ENCODE results near the gene SSR2.

Gene SSR2

GRCh38 chr1:155977690-155978324 lies 42.9 kb downstream of the SSR2 start:
- H2BK15ac ChIP-seq (ENCODE audit: low read length), result peak overlapping the region; percentile 86
- H3K27me3 ChIP-seq (ENCODE audit: control insufficient read depth in 3 of 3, insufficient read depth in 3 of 3, low read depth in 1 of 3, low read length in 3 of 3), result no peaks in the 10 kb centered on the region
- no CpG with 5 or more reads among the region's 52 CpGs for WGBS, 2 donors (ENCODE audit: extremely low coverage in 2 of 2, insufficient read length in 2 of 2, insufficient replicate concordance in 1 of 2)
- peak overlapping the region; percentile 8 for H4K91ac ChIP-seq (ENCODE audit: low read depth, low read length, poor library complexity)
- peak overlapping the region; percentile 35 for H2BK12ac ChIP-seq (ENCODE audit: low read length)
- no peak overlapping the region for H4K8ac ChIP-seq (ENCODE audit: low read depth, low read length)
- H3K79me1 ChIP-seq (ENCODE audit: low read depth, low read length), result peaks cover 2% of the 10 kb centered on the region
- H2BK5ac ChIP-seq (ENCODE audit: low read length), result peak overlapping the region; percentile 95
- H3K18ac ChIP-seq (ENCODE audit: low read length), result peak overlapping the region; percentile 99
- peak overlapping the region; percentile 75 to 95 for H3K4me3 ChIP-seq (ENCODE audit: low read length in 2 of 2)
- H3K4ac ChIP-seq (ENCODE audit: low read length), result peak overlapping the region; percentile 59
- H2BK120ac ChIP-seq (ENCODE audit: low read depth, low read length), result peak overlapping the region; percentile 92
- peak overlapping the region; percentile 95 for H3K14ac ChIP-seq (ENCODE audit: low read length)
- H3K27ac ChIP-seq (replicated peaks; ENCODE audit: low read length), result peak overlapping the region; percentile 89
- H2AK5ac ChIP-seq (ENCODE audit: low read depth, low read length), result peak overlapping the region; percentile 66
- peak overlapping the region; percentile 88 for H2AFZ ChIP-seq (ENCODE audit: low read length)
- peak overlapping the region; percentile 75 for H3K23ac ChIP-seq (ENCODE audit: low read depth, low read length, poor library complexity)
- peak overlapping the region; percentile 81 for H3K4me2 ChIP-seq (ENCODE audit: insufficient read depth, low read length, poor library complexity, severe bottlenecking)
- H3K9me3 ChIP-seq (replicated peaks in 1 of 2; ENCODE audit: control insufficient read depth in 2 of 2, insufficient read depth in 1 of 2, low read depth in 1 of 2, low read length in 2 of 2), result no peaks in the 10 kb centered on the region
- H3K36me3 ChIP-seq (replicated peaks in 1 of 2; ENCODE audit: control insufficient read depth in 2 of 2, insufficient read depth in 2 of 2, low read length in 2 of 2), result peaks cover 0 to 14% of the 10 kb centered on the region in 2 donors
- peak overlapping the region; percentile 95 for H3K9ac ChIP-seq (ENCODE audit: low read depth, low read length, poor library complexity)
- DNase-seq (ENCODE audit: low spot score), result no peak
- peaks cover 31 to 36% of the 10 kb centered on the region in 2 donors for H3K4me1 ChIP-seq (ENCODE audit: control insufficient read depth in 2 of 2, insufficient read depth in 1 of 2, low read depth in 1 of 2, low read length in 2 of 2)

- Histone ChIP-seq H3K36me3 (replicated peaks in 1 of 2; ENCODE audit: control insufficient read depth in 2 of 2, insufficient read depth in 2 of 2, low read length in 2 of 2) (peaks cover 0 to 21% of the 10 kb centered on the region in 2 donors), H3K23ac (ENCODE audit: low read depth, low read length, poor library complexity) (peak overlapping the region; percentile 38), H2AFZ (ENCODE audit: low read length) (peak overlapping the region; percentile 88), H2BK5ac (ENCODE audit: low read length) (peak overlapping the region; percentile 95), H3K14ac (ENCODE audit: low read length) (peak overlapping the region; percentile 95), H3K4me3 (ENCODE audit: low read length in 2 of 2) (peak overlapping the region; percentile 75 to 95), H2BK12ac (ENCODE audit: low read length) (peak overlapping the region; percentile 85), H2AK5ac (ENCODE audit: low read depth, low read length) (peak overlapping the region; percentile 66), H3K9ac (ENCODE audit: low read depth, low read length, poor library complexity) (peak overlapping the region; percentile 95), H3K27me3 (ENCODE audit: control insufficient read depth in 3 of 3, insufficient read depth in 3 of 3, low read depth in 1 of 3, low read length in 3 of 3) (no peaks in the 10 kb centered on the region), H2BK15ac (ENCODE audit: low read length) (no peak overlapping the region), H3K9me3 (replicated peaks in 1 of 2; ENCODE audit: control insufficient read depth in 2 of 2, insufficient read depth in 1 of 2, low read depth in 1 of 2, low read length in 2 of 2) (no peaks in the 10 kb centered on the region), H2BK120ac (ENCODE audit: low read depth, low read length) (peak overlapping the region; percentile 92), H4K91ac (ENCODE audit: low read depth, low read length, poor library complexity) (no peak overlapping the region), H4K8ac (ENCODE audit: low read depth, low read length) (no peak overlapping the region), H3K79me1 (ENCODE audit: low read depth, low read length) (peaks cover 4% of the 10 kb centered on the region), H3K4me2 (ENCODE audit: insufficient read depth, low read length, poor library complexity, severe bottlenecking) (peak overlapping the region; percentile 81), H3K4ac (ENCODE audit: low read length) (no peak overlapping the region), H3K18ac (ENCODE audit: low read length) (peak overlapping the region; percentile 99), H3K4me1 (ENCODE audit: control insufficient read depth in 2 of 2, insufficient read depth in 1 of 2, low read depth in 1 of 2, low read length in 2 of 2) (peaks cover 31 to 37% of the 10 kb centered on the region in 2 donors), H3K27ac (replicated peaks; ENCODE audit: low read length) (peak overlapping the region; percentile 89)
- DNase-seq (ENCODE audit: low spot score), result no peak
- no CpG with 5 or more reads among the region's 5 CpGs for WGBS, 2 donors (ENCODE audit: extremely low coverage in 2 of 2, insufficient read length in 2 of 2, insufficient replicate concordance in 1 of 2)
Observed at GRCh38 chr1:155976913-155977689, 43.6 kb downstream of the SSR2 start.

GRCh38 chr1:155976062-155976912 lies 44.5 kb downstream of the SSR2 start:
- Histone ChIP-seq H3K9me3 (replicated peaks in 1 of 2; ENCODE audit: control insufficient read depth in 2 of 2, insufficient read depth in 1 of 2, low read depth in 1 of 2, low read length in 2 of 2) (no peaks in the 10 kb centered on the region), H2AK5ac (ENCODE audit: low read depth, low read length) (no peak overlapping the region), H3K36me3 (replicated peaks in 1 of 2; ENCODE audit: control insufficient read depth in 2 of 2, insufficient read depth in 2 of 2, low read length in 2 of 2) (peaks cover 0 to 21% of the 10 kb centered on the region in 2 donors), H3K9ac (ENCODE audit: low read depth, low read length, poor library complexity) (no peak overlapping the region), H2BK120ac (ENCODE audit: low read depth, low read length) (peak overlapping the region; percentile 48), H2AFZ (ENCODE audit: low read length) (no peak overlapping the region), H4K8ac (ENCODE audit: low read depth, low read length) (no peak overlapping the region), H3K27me3 (ENCODE audit: control insufficient read depth in 3 of 3, insufficient read depth in 3 of 3, low read depth in 1 of 3, low read length in 3 of 3) (no peaks in the 10 kb centered on the region), H3K18ac (ENCODE audit: low read length) (peak overlapping the region; percentile 38), H2BK12ac (ENCODE audit: low read length) (no peak overlapping the region), H3K79me1 (ENCODE audit: low read depth, low read length) (peaks cover 6% of the 10 kb centered on the region), H4K91ac (ENCODE audit: low read depth, low read length, poor library complexity) (no peak overlapping the region), H3K4me1 (ENCODE audit: control insufficient read depth in 2 of 2, insufficient read depth in 1 of 2, low read depth in 1 of 2, low read length in 2 of 2) (peaks cover 31 to 37% of the 10 kb centered on the region in 2 donors), H3K4ac (ENCODE audit: low read length) (no peak overlapping the region), H3K27ac (replicated peaks; ENCODE audit: low read length) (peak overlapping the region; percentile 89), H3K23ac (ENCODE audit: low read depth, low read length, poor library complexity) (no peak overlapping the region), H3K4me3 (ENCODE audit: low read length in 2 of 2) (peak overlapping the region; percentile 75 to 95), H2BK15ac (ENCODE audit: low read length) (no peak overlapping the region), H2BK5ac (ENCODE audit: low read length) (peak overlapping the region; percentile 95), H3K4me2 (ENCODE audit: insufficient read depth, low read length, poor library complexity, severe bottlenecking) (peak overlapping the region; percentile 81), H3K14ac (ENCODE audit: low read length) (no peak overlapping the region)
- no CpG with 5 or more reads among the region's 14 CpGs for WGBS, 2 donors (ENCODE audit: extremely low coverage in 2 of 2, insufficient read length in 2 of 2, insufficient replicate concordance in 1 of 2)
- no peak for DNase-seq (ENCODE audit: low spot score)

Measured in neuronal stem cell (in vitro differentiated cells).